HG03175 (cell line): Measurements from ENCODE around the gene TSPAN4.

Experiments
- ATAC-seq: cut with Tn5 transposase; IDR thresholded peaks from one replicate; pipeline ENCODE4 v1.9.1; 2021; ENCODE audit warnings: mild to moderate bottlenecking, moderate library complexity; ENCODE audit not compliant: unreplicated experiment

The TSPAN4 gene

GRCh38 chr11:821512-822371, 20.9 kb upstream of the TSPAN4 start:
- no peak for ATAC-seq

- ATAC-seq, result no peak
These were observed 19.0 kb upstream of the TSPAN4 start for GRCh38 chr11:823441-824291.

- no peak for ATAC-seq
These were observed 18.3 kb upstream of the TSPAN4 start for GRCh38 chr11:824292-824880.

- no peak for ATAC-seq
These were observed 17.7 kb upstream of the TSPAN4 start for GRCh38 chr11:824942-825341.

- no peak for ATAC-seq
These were observed 17.1 kb upstream of the TSPAN4 start for GRCh38 chr11:825366-826226.

GRCh38 chr11:826227-826621, 16.4 kb upstream of the TSPAN4 start:
- ATAC-seq, result no peak

- ATAC-seq, result peak; percentile 1
These were observed 15.9 kb upstream of the TSPAN4 start for GRCh38 chr11:826836-827145.

- peak; percentile 43 for ATAC-seq
These were observed 15.3 kb upstream of the TSPAN4 start for GRCh38 chr11:827146-827896.

- ATAC-seq, result no peak
These were observed 14.8 kb upstream of the TSPAN4 start, which contains the start of gene CRACR2B for GRCh38 chr11:827897-828192. CRACR2B (plus strand) TSS chr11:827919; CDS start chr11:828608, 689 bp downstream.

GRCh38 chr11:828506-829175, 14.0 kb upstream of the TSPAN4 start:
- ATAC-seq, result no peak

- no peak for ATAC-seq
These were observed 13.3 kb upstream of the TSPAN4 start for GRCh38 chr11:829176-829846.

- peak; percentile 4 for ATAC-seq
These were observed 12.8 kb upstream of the TSPAN4 start for GRCh38 chr11:829847-830294.

GRCh38 chr11:830295-831117, 12.1 kb upstream of the TSPAN4 start:
- ATAC-seq, result peak; percentile 33

GRCh38 chr11:831118-831864, 11.4 kb upstream of the TSPAN4 start:
- ATAC-seq, result no peak

GRCh38 chr11:831961-832528, 10.6 kb upstream of the TSPAN4 start:
- no peak for ATAC-seq

GRCh38 chr11:832529-833113, 10.0 kb upstream of the TSPAN4 start, which contains the start of gene CD151:
CD151 (plus strand) TSS chr11:832952; CDS start chr11:836070, 3,118 bp downstream.
- ATAC-seq, result peak; percentile 30
